Caco-2 (cell line): ENCODE results near the gene P2RX3. TPM values are rescaled to one million over a fixed set of nuclear protein-coding genes. Genes with fewer than 3 reads are reported as not detected.

ENCODE experiments used
- BruUV-seq: library from RNA; stranded (reverse); fragments of 400-500 nt; replicated peaks from 2 replicates; lab custom pipeline; 2021; lab: Mats Ljungman, UMichigan
- CTCF ChIA-PET: fragments of 300-600 bp; sonication (Branson Sonifier 250); formaldehyde crosslinking; loops from one replicate; lab custom pipeline; 2022; ENCODE audit warnings: antibody characterized with exemption; lab: Charles Lee
- POLR2A ChIA-PET: fragments of 300-600 bp; sonication (Branson Sonifier 250); formaldehyde crosslinking; loops from one replicate; lab custom pipeline; 2022; ENCODE audit warnings: antibody characterized with exemption; lab: Charles Lee
- DNase-seq, 2 experiments: peaks; one replicate each; pipeline versions ENCODE4 v3.0.0 to v3.0.0-alpha.2; 2020 to 2022
- H3K27me3 ChIP-seq: replicated peaks from 2 replicates; pipeline ENCODE4 v1.6.0; 2011; ENCODE audit warnings: low read length; ENCODE audit not compliant: control insufficient read depth, insufficient read depth
- H3K36me3 ChIP-seq: 2 replicates; pipeline ENCODE4 v1.5.1; 2011; ENCODE audit warnings: low read length; ENCODE audit not compliant: control insufficient read depth, insufficient read depth
- H3K4me1 ChIP-seq: fragments of 250-450 bp; sonication (Bioruptor Pico); 2 replicates; pipeline ENCODE4 v1.5.1; 2020; ENCODE audit warnings: mild to moderate bottlenecking
- H3K4me3 ChIP-seq: 2 replicates; pipeline ENCODE4 v1.5.1; 2011; ENCODE audit warnings: low read depth, mild to moderate bottlenecking, control low read depth, low read length
- H3K9me3 ChIP-seq: fragments of 250-450 bp; sonication (Bioruptor Pico); 2 replicates; pipeline ENCODE4 v1.5.1; 2020; ENCODE audit warnings: mild to moderate bottlenecking, moderate library complexity
- H3K27ac Mint-ChIP-seq: one replicate; pipeline ENCODE4 v1.8.0; 2022; ENCODE audit warnings: mixed read lengths; ENCODE audit not compliant: unreplicated experiment
- H3K27me3 Mint-ChIP-seq: one replicate; pipeline ENCODE4 v1.8.0; 2022; ENCODE audit warnings: mixed read lengths; ENCODE audit not compliant: insufficient read depth, unreplicated experiment
- H3K36me3 Mint-ChIP-seq: one replicate; pipeline ENCODE4 v1.8.0; 2022; ENCODE audit warnings: mild to moderate bottlenecking, mixed read lengths; ENCODE audit not compliant: insufficient read depth, unreplicated experiment
- H3K4me1 Mint-ChIP-seq: one replicate; pipeline ENCODE4 v1.8.0; 2022; ENCODE audit warnings: low read depth, mixed read lengths; ENCODE audit not compliant: unreplicated experiment
- H3K4me3 Mint-ChIP-seq: one replicate; pipeline ENCODE4 v1.8.0; 2022; ENCODE audit warnings: mild to moderate bottlenecking, moderate library complexity, mixed read lengths; ENCODE audit not compliant: unreplicated experiment
- H3K9me3 Mint-ChIP-seq: one replicate; pipeline ENCODE4 v1.8.0; 2022; ENCODE audit warnings: mixed read lengths; ENCODE audit not compliant: unreplicated experiment
- CTCF ChIP-seq, 2 experiments: fragments of 200-600 bp in 1 of 2; IDR thresholded peaks; 1 replicate in 1 of 2; 2 replicates in 1 of 2; pipeline versions ENCODE4 v1.5.1 to v1.8.0; 2011 to 2022; ENCODE audit warnings: antibody characterized with exemption in 1 of 2, control low read depth in 1 of 2, inconsistent platforms in 1 of 2, low read depth in 1 of 2, low read length in 1 of 2, mild to moderate bottlenecking in 1 of 2, moderate library complexity in 1 of 2; ENCODE audit not compliant: insufficient read depth in 1 of 2, severe bottlenecking in 1 of 2, unreplicated experiment in 1 of 2
- intact Hi-C: fragments of 100-400 bp; cut with micrococcal nuclease; formaldehyde crosslinking; loops from one replicate; pipeline ENCODE4 v1.10.0; 2022; ENCODE audit not compliant: unreplicated experiment
- total RNA-seq: library from RNA; stranded (reverse); gene quantifications from 2 replicates; pipeline ENCODE4 v1.2.3, GENCODE V29; 2022

The P2RX3 gene
- total RNA-seq, 1 experiment from 2014 or later, result not detected

- Histone ChIP-seq H3K9me3 (no peaks in the 10 kb centered on the region), H3K36me3 (no peaks in the 10 kb centered on the region), H3K4me1 (peaks cover 40% of the 10 kb centered on the region), H3K27me3 (no peaks in the 10 kb centered on the region), H3K4me3 (no peak overlapping the region)
- no peak overlapping the region for H3K27ac Mint-ChIP-seq
- no TSS peak for BruUV-seq
- intact Hi-C loops, result loop anchor here (5.0 kb wide), 1 partner anchor 70 kb away; no protein-coding TSS in a partner anchor
- CTCF ChIA-PET, result no interaction called here
- H3K36me3 Mint-ChIP-seq, result peaks cover 6% of the 10 kb centered on the region
- no peak for DNase-seq
- no peaks in the 10 kb centered on the region for H3K27me3 Mint-ChIP-seq
- POLR2A ChIA-PET, result no interaction called here
- TF ChIP-seq CTCF (IDR thresholded peaks at IDR 0.05; ENCODE audit: insufficient read depth in 1 of 2, low read depth in 1 of 2, low read length in 1 of 2, severe bottlenecking in 1 of 2, unreplicated experiment in 1 of 2), result no peak
- H3K9me3 Mint-ChIP-seq, result peaks cover 16% of the 10 kb centered on the region
- H3K4me1 Mint-ChIP-seq, result peaks cover 27% of the 10 kb centered on the region
- H3K4me3 Mint-ChIP-seq, result no peak overlapping the region
These were observed 23.8 kb downstream of the P2RX3 start for GRCh38 chr11:57361926-57362325.

- no peaks in the 10 kb centered on the region for H3K27me3 Mint-ChIP-seq
- intact Hi-C loops, result loop anchor here (5.0 kb wide), 1 partner anchor 69 kb away; no protein-coding TSS in a partner anchor
- H3K27ac Mint-ChIP-seq, result no peak overlapping the region
- H3K4me3 Mint-ChIP-seq, result no peak overlapping the region
- Histone ChIP-seq H3K4me1 (peaks cover 30% of the 10 kb centered on the region), H3K36me3 (no peaks in the 10 kb centered on the region), H3K27me3 (no peaks in the 10 kb centered on the region), H3K4me3 (no peak overlapping the region), H3K9me3 (no peaks in the 10 kb centered on the region)
- no TSS peak for BruUV-seq
- ChIA-PET POLR2A (interaction anchor here (0.6 kb wide), 1 partner anchor 175 kb away, joined by 3 read pairs; no protein-coding TSS in a partner anchor), CTCF (no interaction called here)
- H3K4me1 Mint-ChIP-seq, result peaks cover 27% of the 10 kb centered on the region
- peaks cover 6% of the 10 kb centered on the region for H3K36me3 Mint-ChIP-seq
- TF ChIP-seq CTCF (IDR thresholded peaks at IDR 0.05; ENCODE audit: insufficient read depth in 1 of 2, low read depth in 1 of 2, low read length in 1 of 2, severe bottlenecking in 1 of 2, unreplicated experiment in 1 of 2), result no peak
- peaks cover 16% of the 10 kb centered on the region for H3K9me3 Mint-ChIP-seq
- no peak for DNase-seq
These were observed 25.3 kb downstream of the P2RX3 start for GRCh38 chr11:57363131-57364080.

GRCh38 chr11:57364851-57365660, 26.9 kb downstream of the P2RX3 start:
- H3K4me1 ChIP-seq, result peaks cover 13% of the 10 kb centered on the region
- H3K4me3 ChIP-seq, result no peak overlapping the region
- Mint-ChIP-seq H3K36me3 (peaks cover 6% of the 10 kb centered on the region), H3K27me3 (no peaks in the 10 kb centered on the region), H3K9me3 (peaks cover 16% of the 10 kb centered on the region), H3K4me1 (peaks cover 12% of the 10 kb centered on the region), H3K27ac (no peak overlapping the region), H3K4me3 (no peak overlapping the region)
- DNase-seq, result no peak
- H3K36me3 ChIP-seq, result no peaks in the 10 kb centered on the region
- H3K9me3 ChIP-seq, result no peaks in the 10 kb centered on the region
- BruUV-seq, result no TSS peak
- ChIA-PET POLR2A (no interaction called here), CTCF (interaction anchor here (0.6 kb wide), 1 partner anchor 93 kb away, joined by 3 read pairs; no protein-coding TSS in a partner anchor)
- intact Hi-C loops, result loop anchor here (5.0 kb wide), 1 partner anchor 67 kb away; no protein-coding TSS in a partner anchor
- TF ChIP-seq CTCF (IDR thresholded peaks at IDR 0.05; ENCODE audit: insufficient read depth in 1 of 2, low read depth in 1 of 2, low read length in 1 of 2, severe bottlenecking in 1 of 2, unreplicated experiment in 1 of 2), result no peak
- no peaks in the 10 kb centered on the region for H3K27me3 ChIP-seq
